GOT3 (cell line): ENCODE results near the gene ST3GAL2.

Source experiments
- DNase-seq: peaks from one replicate; lab custom pipeline; 2025; ENCODE audit warnings: mixed read lengths; lab: John Stamatoyannopoulos, UW

Gene ST3GAL2

DNA sequence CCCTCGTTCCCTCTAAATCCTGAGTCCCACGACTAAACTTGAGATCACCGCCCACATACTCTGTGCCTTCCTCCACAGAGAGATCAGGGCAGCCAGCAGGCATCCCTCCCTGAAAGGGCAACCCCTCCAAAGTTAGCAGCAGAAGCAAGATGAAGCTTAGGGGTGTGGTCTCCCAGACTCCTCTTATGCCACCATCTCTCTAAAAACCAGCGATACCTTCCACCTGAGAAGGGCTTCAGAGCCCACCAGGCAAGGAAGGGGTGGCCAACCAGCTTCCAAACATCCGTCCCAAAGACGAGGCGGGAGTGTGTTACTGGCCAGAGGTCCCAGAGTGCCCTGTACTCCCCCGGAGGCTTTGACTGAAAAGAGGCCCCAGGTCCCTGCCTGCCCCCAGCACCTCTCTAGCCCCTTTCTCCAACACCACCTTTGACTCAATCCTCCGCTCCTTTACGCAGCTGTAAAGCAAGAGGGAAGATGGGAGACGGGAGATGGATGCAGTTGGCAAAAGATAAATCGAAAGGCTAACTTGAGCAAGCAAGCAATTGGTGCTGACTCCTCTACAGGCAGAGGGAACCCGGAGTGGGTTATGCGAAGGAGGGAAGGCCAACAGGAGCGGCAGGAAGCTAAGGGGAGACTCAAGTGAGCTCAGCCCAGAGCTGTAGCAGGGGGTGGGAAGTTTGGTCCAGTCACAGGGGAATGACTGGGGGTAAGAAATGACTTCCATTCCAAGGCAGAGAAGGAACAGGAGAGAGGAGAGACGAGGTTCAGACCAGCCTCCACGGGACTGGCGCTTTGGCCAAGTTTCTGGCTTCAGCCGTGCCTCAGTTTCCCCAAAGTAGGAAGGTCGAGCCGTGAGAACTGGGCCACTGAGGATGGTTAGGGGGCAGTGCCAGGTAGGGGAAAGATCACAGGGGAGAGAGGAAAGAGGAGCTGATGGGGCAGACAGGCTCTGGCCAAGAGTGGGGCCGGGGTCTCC lies 1.0 kb downstream of the ST3GAL2 start:
- DNase-seq: no peak

GRCh38 chr16:70437017-70437581 lies 1.8 kb downstream of the ST3GAL2 start:
- no peak for DNase-seq

- DNase-seq: no peak
Measured at GRCh38 chr16:70434484-70435260, 4.2 kb downstream of the ST3GAL2 start.

GRCh38 chr16:70433458-70434103 lies 5.3 kb downstream of the ST3GAL2 start:
- DNase-seq: no peak

- DNase-seq: no peak
Measured at GRCh38 chr16:70432723-70433457, 6.0 kb downstream of the ST3GAL2 start.

DNA sequence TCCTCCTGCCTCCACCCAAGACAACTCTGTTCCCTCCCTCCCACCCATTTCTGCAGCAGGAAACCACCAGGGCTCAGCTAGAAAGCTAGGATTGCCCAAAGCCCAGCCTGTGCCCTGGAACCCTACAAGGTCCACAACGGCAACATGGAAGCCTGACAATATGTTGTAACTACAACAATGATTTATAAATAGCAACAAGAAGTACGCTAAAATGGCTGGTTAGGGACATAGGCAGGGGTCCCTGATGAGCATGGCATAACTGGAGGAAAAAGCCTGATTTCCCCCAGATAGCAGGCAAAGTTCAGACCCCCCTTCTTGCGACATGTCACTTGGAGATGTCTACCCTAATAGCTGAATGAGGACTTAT lies 6.6 kb downstream of the ST3GAL2 start:
- DNase-seq: no peak

DNA sequence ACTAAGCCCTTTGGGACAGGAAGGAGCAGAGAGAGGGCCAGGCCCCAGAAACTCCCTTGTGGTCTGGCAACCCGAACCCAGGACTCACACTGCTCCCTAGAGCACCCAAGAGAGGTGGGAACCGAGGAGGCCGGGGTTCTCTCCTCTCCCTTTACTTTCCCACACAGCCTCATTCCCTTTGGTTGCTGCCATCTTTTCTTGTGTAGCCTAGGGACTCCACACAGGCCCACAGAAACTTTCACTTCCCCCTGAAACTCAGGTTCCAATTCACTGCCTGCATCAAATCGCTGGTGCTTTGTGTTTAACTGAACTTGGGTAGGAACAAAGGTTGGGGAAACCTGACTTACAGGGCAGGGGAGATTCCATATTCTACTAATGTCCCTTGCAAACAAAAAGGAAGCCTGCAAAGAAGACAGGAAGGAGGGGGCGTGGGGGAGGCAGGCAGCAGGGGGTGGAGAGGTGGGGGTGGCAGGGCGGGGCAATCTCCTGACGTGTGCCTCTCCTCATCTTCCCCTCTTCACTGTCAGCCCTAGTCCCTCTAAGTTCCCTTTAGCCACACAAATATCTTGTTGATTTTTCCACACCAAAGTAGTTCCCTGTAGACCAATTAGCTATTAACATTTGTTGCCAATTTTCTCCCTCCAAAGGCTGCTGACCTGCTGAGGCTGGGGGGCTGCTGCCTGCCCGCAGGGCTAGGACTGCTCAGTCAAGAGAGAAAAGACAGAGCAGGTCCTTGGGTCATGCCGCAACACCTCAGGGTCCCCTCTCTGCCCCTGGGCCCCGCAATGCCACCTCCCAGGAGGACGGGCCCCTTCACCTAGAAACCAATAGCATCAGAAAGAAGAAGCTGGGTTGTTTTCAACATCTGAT lies 8.0 kb downstream of the ST3GAL2 start:
- no peak for DNase-seq

DNA sequence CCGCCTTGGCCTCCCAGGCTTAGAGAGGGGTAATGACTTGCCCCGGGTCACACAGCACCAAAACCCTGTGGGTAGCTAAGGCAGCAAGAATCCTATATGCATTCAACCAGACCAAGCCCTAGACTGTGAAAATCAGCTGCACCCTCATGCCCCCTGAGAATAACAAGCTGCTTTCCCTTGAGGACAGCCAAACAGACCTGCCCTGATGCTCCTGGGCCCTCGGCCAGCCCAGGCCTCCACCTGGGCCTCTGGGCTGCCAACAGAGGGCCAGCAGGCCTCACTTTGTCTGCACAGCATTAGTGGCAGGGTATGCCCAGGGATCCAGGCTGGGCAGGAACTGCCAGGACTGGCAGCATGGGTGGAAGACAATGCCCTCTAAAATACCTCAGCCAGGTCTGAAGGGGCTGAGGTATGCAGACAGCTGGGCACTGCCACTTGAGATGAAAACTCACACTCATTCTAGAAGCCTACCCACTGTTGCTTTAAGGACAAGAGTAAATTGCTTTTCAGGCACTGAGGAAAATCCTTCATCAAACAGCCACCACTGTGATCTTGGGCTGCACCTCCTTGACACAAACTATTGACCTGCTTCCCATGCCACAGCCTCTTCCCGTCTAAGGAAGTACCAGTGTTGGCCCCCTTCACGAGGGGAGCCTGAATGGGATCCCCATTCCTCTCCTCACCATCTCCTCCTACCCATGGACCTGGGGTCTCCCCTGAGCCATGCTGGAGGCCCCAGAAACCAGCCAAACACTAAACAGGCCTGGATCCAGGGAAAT lies 8.8 kb downstream of the ST3GAL2 start:
- DNase-seq: no peak

DNA sequence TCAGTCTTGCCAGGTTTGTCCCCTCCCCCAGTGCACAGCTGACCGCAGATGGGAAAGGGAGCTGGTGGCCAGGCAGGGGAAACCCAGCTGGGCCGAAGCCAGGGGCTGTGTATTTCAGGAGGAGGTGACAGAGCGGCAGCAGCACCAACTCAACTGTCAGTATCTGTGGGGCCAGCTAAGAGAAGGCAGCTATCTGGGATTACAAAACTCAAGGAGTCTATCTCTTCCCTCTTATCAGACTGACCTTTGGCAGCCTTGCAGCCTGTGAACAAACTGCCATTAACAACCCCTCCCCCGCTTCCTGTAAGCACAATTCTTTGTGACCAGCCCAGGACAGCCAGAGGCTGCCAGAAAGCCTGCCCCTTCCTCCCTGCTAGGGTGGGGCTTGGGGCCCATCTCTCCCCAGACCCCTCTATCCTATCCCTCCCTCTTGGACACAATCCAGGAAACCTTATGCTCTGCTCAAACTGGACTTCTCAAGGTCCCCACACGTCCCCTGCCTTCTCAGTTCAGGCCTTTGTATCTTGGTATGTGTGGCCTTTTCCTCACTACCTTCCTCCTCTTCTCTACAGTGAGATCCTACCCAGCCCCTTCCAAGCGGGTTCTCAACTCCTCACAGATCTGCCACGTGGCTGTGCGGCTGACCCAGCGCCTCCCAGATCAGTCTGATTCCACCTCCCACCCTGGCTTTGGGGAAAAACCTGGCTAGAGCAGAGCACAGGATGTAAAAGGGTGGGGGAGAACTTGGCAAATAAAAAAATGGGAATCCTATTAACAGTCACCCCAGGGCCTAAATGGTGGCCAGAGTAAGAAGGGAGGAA lies 10.5 kb downstream of the ST3GAL2 start:
- DNase-seq: peak; percentile 65

DNA sequence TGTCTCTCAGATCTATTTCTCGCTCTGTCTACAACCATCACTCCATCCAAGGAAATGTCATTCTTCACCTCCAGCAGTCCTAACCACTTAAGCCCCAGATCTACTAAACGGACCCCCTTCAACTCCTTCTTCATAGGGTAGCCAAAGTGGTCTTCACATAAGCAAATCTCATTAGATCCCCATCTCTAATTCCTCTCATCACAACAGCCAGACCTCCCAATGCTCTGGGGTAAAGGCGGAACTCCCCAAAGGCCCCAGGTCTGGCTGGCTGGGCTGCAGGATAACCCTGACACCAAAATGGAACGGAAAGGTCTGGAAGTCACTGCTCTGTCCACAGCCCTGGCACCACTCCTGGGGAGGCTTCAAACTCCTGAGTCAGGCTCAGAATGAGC lies 11.1 kb downstream of the ST3GAL2 start:
- no peak for DNase-seq

- no peak for DNase-seq
Measured at GRCh38 chr16:70422543-70422942, 16.4 kb downstream of the ST3GAL2 start.

DNA sequence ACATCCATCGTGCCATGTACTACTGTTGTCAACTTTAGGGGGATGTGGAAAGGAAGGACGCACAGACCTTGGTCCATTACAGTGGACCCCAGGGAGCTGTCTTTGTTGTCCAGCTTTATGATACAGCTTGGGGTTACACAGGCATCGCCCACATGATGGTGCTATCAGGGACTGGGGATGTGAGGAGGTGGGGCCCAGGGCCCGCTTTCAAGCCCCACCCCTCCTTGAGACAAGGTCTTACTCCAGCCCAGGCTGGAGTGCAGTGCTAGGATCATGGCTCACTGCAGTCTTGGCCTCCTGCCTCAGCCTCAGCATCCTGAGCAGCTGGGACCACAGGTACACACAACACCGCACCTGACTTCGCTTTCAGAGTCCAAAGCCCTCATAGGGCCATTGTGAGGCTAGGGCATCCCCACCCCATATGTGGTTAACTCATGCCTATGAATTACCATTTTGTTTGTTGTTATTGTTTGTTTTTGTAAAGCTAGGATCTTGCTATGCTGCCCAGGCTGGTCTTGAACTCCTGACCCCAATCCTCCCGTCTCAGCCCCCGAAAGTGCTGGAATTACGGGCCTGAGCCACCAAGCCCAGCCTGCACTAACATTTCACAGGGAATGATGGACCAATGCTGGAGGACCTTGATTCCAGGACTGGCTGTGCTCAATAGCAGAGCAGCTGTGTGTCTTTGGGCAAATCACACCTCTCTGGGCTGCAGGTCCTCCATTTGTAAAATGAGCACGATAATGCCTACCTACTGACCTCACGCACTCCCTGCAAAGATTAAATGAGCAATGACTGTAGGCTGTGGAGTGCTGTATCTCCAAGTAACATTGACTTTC lies 17.2 kb downstream of the ST3GAL2 start:
- no peak for DNase-seq

DNA sequence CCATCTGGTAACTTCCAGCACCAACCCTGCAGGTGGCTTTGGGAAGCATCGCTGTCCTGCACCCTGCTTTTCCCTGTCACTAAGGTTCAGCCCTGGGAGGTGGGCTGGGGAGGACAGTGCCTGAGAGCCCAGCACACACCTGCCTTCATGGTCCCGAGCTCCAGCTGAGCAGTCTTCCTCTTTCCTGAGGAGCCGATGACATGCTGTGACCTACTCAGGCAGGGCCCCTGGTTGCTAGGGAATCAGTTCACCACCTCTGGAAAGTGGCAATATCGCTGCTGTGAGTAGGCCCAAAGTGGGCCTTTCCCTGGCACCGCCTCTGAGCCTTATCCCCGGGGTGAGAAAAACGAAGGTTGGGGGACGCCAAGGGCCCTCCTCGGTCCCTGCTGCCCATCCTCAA lies 17.9 kb downstream of the ST3GAL2 start:
- no peak for DNase-seq

- no peak for DNase-seq
Measured at GRCh38 chr16:70419384-70420327, 19.2 kb downstream of the ST3GAL2 start.

DNA sequence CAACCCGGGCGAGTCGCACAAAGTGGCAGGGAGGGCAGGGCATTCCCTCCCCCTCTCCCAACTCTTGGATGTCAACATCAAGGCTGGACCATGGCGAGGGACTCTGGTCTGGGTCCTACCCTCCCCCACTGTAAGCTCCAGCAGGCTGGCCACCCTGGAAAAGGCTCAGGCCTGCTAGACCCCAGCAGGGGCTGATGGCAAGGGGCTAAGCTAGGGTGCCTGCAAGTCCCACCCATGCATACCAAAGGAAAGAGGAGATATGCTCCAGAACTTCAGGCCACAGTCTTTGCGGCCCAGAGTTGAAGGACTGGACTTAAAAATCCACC lies 19.9 kb downstream of the ST3GAL2 start:
- no peak for DNase-seq

GRCh38 chr16:70418274-70418992 lies 20.5 kb downstream of the ST3GAL2 start:
- DNase-seq: no peak
